Gastrocnemius medialis (tissue), 4 donors: ENCODE data around the gene IRAG1. TPM values are rescaled to one million over a fixed set of nuclear protein-coding genes. Genes with fewer than 3 reads are reported as not detected.
A peak's percentile ranks its signal among the peaks of the same experiment; 100 is the strongest.

Source experiments
- ATAC-seq, 2 donors: fragments of 150-250 bp; one replicate each; pipeline ENCODE4 v1.9.1; 2016
- DNase-seq, 2 donors: peaks; one replicate each; pipeline ENCODE4 v3.0.0-alpha.2; 2019
- H3K27ac ChIP-seq, 4 donors: fragments of 200-600 bp; sonication (generic); 1 replicate in 1 of 4; 2 replicates in 3 of 4; pipeline ENCODE4 v1.5.1; 2016 to 2018; ENCODE audit warnings: mild to moderate bottlenecking in 2 of 4, moderate library complexity in 1 of 4
- H3K27me3 ChIP-seq, 3 donors: fragments of 200-600 bp; sonication (generic) in 2 of 3; 1 replicate in 1 of 3; 2 replicates in 2 of 3; pipeline versions ENCODE4 v1.5.1 to v1.6.0; 2016 to 2019; ENCODE audit warnings: mild to moderate bottlenecking in 1 of 3, moderate library complexity in 1 of 3
- H3K36me3 ChIP-seq, 2 donors: fragments of 200-600 bp; sonication (generic) in 1 of 2; one replicate each; pipeline ENCODE4 v1.5.1; 2017 to 2018
- H3K4me1 ChIP-seq, 2 donors: fragments of 200-600 bp; sonication (generic) in 1 of 2; one replicate each; pipeline ENCODE4 v1.5.1; 2016 to 2017; ENCODE audit warnings: mild to moderate bottlenecking in 2 of 2
- H3K4me3 ChIP-seq, 4 donors: fragments of 200-600 bp; sonication (generic) in 3 of 4; 1 replicate in 1 of 4; 2 replicates in 3 of 4; pipeline ENCODE4 v1.5.1; 2016 to 2019; ENCODE audit warnings: mild to moderate bottlenecking in 2 of 4
- H3K9me3 ChIP-seq, 3 donors: fragments of 200-600 bp; sonication (generic) in 2 of 3; 1 replicate in 1 of 3; 2 replicates in 2 of 3; pipeline ENCODE4 v1.5.1; 2016 to 2019
- CTCF ChIP-seq, 5 experiments: fragments of 450-650 bp in 3 of 5; fragments of 200-600 bp in 2 of 5; sonication (generic) in 2 of 5; IDR thresholded peaks in 4 of 5; conservative IDR thresholded peaks in 1 of 5; 1 replicate in 4 of 5; 2 replicates in 1 of 5; pipeline ENCODE4 v1.5.1; 2016 to 2019; ENCODE audit warnings: antibody characterized with exemption in 5 of 5, mild to moderate bottlenecking in 3 of 5, moderate library complexity in 3 of 5
- POLR2A ChIP-seq, 2 donors: fragments of 450-650 bp; IDR thresholded peaks; one replicate each; pipeline ENCODE4 v1.6.1; 2017; ENCODE audit warnings: antibody characterized with exemption in 2 of 2, mild to moderate bottlenecking in 2 of 2, moderate library complexity in 2 of 2
- in situ Hi-C, 4 donors: fragments of 200-750 bp; cut with MboI; loops; one replicate each; pipeline versions ENCODE4 v1.15.0 to v1.8.0; 2017; ENCODE audit warnings: low sequenced_read_pairs in 4 of 4
- intact Hi-C: fragments of 100-400 bp; cut with DNase I; formaldehyde crosslinking; loops from one replicate; pipeline ENCODE4 v1.15.1; 2023; ENCODE audit warnings: low total_unique reads
- total RNA-seq, 4 donors: library from RNA; depleted of rRNA; stranded (reverse); fragments of >200 nt; gene quantifications; one replicate each; pipeline versions ENCODE4 v1.1.0 to v1.2.3, GENCODE V29; 2016

IRAG1 gene
- total RNA-seq, 4 donors from 2014 or later: 1.6 to 7.6 (median 3.6) TPM

DNA sequence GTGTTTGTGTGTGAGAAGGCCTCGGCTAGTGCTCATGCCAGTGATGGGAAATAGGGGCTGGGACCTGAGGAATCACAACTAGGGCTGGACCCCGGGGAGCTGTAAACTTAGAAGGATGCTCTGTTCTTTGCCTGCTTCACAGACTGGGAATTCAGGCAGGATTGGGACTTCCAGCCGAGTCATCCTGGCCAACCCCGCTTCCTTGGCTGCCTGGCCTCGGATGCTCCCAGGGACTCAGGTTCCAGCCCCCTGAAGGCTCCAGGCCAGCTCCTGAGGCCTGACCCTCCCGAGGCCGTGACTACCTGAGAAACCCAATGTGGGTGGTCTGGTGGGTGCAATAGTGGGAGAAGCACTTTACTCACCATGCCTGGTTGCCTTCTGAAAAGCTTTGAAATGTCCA lies 44.7 kb downstream of the IRAG1 start:
- no peak for ATAC-seq
- Histone ChIP-seq H3K27me3 (no peaks in the 10 kb centered on the region), H3K27ac (peak overlapping the region in 3 of 4 donors; percentile 14 to 49 (median 48)), H3K4me1 (peaks cover 0 to 8% of the 10 kb centered on the region in 2 donors), H3K4me3 (no peak overlapping the region), H3K9me3 (no peaks in the 10 kb centered on the region), H3K36me3 (no peaks in the 10 kb centered on the region)
- DNase-seq: no peak
- in situ Hi-C loops: no loop called here
- TF ChIP-seq CTCF (IDR thresholded peaks at IDR 0.05 in 4 of 5, conservative IDR thresholded peaks at IDR 0.05 in 1 of 5) (no peak), POLR2A (IDR thresholded peaks at IDR 0.05) (no peak)
- intact Hi-C loops: no loop called here

DNA sequence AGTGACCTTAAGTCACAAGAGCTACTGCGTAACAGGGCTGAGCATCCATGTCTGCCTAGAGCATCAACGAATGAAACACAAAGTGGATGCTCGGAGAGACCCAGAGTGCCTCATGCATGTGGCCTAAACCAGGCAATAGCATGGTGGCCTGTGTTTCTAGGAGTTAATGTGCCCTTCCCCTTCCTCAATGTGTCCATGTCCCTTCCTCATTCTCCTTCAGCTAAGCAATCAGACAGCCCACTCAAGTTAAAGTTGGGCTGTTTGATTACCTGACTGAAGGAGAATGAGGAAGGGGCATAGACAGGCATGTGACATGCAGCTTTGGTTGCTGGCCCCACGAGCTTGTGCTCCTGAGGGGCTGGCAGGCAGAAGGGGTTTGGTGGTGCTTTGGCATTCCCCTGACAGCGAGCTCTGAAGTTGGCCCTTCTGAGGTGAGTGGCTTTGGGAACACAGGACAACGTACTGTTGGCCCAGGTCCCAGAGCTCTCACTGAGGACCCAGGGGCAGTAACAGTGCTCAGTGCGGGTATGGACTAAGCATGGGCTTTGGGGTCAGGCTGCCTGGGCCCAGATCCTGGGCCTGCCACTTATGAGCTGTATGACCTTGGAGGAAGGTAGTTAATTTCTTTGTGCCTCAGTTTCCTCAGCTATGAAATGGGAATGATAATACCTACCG lies 46.7 kb downstream of the IRAG1 start:
- Histone ChIP-seq H3K9me3 (no peaks in the 10 kb centered on the region), H3K36me3 (no peaks in the 10 kb centered on the region), H3K27ac (peak overlapping the region in 1 of 4 donors; percentile 7), H3K27me3 (no peaks in the 10 kb centered on the region), H3K4me3 (no peak overlapping the region), H3K4me1 (peaks cover 0 to 8% of the 10 kb centered on the region in 2 donors)
- intact Hi-C loops (no loop called here), in situ Hi-C loops (no loop called here)
- DNase-seq: no peak
- TF ChIP-seq POLR2A (IDR thresholded peaks at IDR 0.05) (no peak), CTCF (IDR thresholded peaks at IDR 0.05 in 4 of 5, conservative IDR thresholded peaks at IDR 0.05 in 1 of 5) (no peak)
- no peak for ATAC-seq

GRCh38 chr11:10646005-10646404 lies 47.5 kb downstream of the IRAG1 start:
- Histone ChIP-seq H3K4me3 (no peak overlapping the region), H3K27me3 (no peaks in the 10 kb centered on the region), H3K9me3 (no peaks in the 10 kb centered on the region), H3K36me3 (no peaks in the 10 kb centered on the region), H3K4me1 (peaks cover 0 to 8% of the 10 kb centered on the region in 2 donors), H3K27ac (peak overlapping the region in 1 of 4 donors; percentile 8)
- no peak for ATAC-seq
- in situ Hi-C loops (no loop called here), intact Hi-C loops (no loop called here)
- TF ChIP-seq POLR2A (IDR thresholded peaks at IDR 0.05): no peak
- no peak for TF ChIP-seq CTCF (IDR thresholded peaks at IDR 0.05 in 4 of 5, conservative IDR thresholded peaks at IDR 0.05 in 1 of 5)
- DNase-seq: no peak

- Histone ChIP-seq H3K27me3 (no peaks in the 10 kb centered on the region), H3K36me3 (no peaks in the 10 kb centered on the region), H3K9me3 (no peaks in the 10 kb centered on the region), H3K27ac (no peak overlapping the region), H3K4me3 (no peak overlapping the region), H3K4me1 (peaks cover 0 to 8% of the 10 kb centered on the region in 2 donors)
- intact Hi-C loops: no loop called here
- in situ Hi-C loops: no loop called here
- ATAC-seq (no peak), DNase-seq (no peak)
- no peak for TF ChIP-seq POLR2A (IDR thresholded peaks at IDR 0.05)
- no peak for TF ChIP-seq CTCF (IDR thresholded peaks at IDR 0.05 in 4 of 5, conservative IDR thresholded peaks at IDR 0.05 in 1 of 5)
These were observed 48.3 kb downstream of the IRAG1 start for GRCh38 chr11:10645212-10645795.

Other genes starting within 250 kb of the IRAG1 start
- gene AMPD3, start 238.5 kb downstream of the IRAG1 start, total RNA-seq: 100 to 1,000 TPM; 104 to 185 (median 112) TPM
- 10 to 100 TPM; 16.8 to 38.2 (median 19.0) TPM for gene RNF141, start 152.6 kb downstream of the IRAG1 start, total RNA-seq
- 10 to 100 TPM; 12.1 to 30.2 (median 19.2) TPM for gene LYVE1, start 125.1 kb downstream of the IRAG1 start, total RNA-seq
- gene CTR9, start 57.5 kb upstream of the IRAG1 start, total RNA-seq: 10 to 100 TPM; 18.3 to 22.2 (median 20.4) TPM
- gene EIF4G2, start 115.2 kb upstream of the IRAG1 start, total RNA-seq: 100 to 1,000 TPM; 397 to 521 (median 465) TPM
- 10 to 100 TPM; 11.3 to 36.3 (median 18.5) TPM for gene ZBED5, start 164.3 kb upstream of the IRAG1 start, total RNA-seq